Mammary epithelial cell (primary cell): ENCODE results near the gene PRKCH.

Experiments used
- CTCF ChIP-seq, 2 donors: IDR thresholded peaks in 1 of 2; conservative IDR thresholded peaks in 1 of 2; 2 replicates each; pipeline ENCODE4 v1.5.1; 2011 to 2012; ENCODE audit warnings: inconsistent platforms in 2 of 2, low read length in 2 of 2, mild to moderate bottlenecking in 2 of 2, control low read depth in 1 of 2, low read depth in 1 of 2; ENCODE audit not compliant: insufficient read depth in 1 of 2; ENCODE audit errors: extremely low read depth in 1 of 2
- EZH2 ChIP-seq: IDR thresholded peaks from 2 replicates; pipeline ENCODE4 v1.6.1; 2012; ENCODE audit warnings: low read length, inconsistent platforms, borderline replicate concordance

- TF ChIP-seq CTCF (conservative IDR thresholded peaks at IDR 0.05 in 1 of 2, IDR thresholded peaks at IDR 0.05 in 1 of 2; ENCODE audit: extremely low read depth in 1 of 2, insufficient read depth in 1 of 2, low read depth in 1 of 2, low read length in 2 of 2) (no peak), EZH2 (no peak)
Observed at GRCh38 chr14:61304688-61305087, 16.7 kb upstream of the PRKCH start.
